Retinal pigment epithelial cell (primary cell): ENCODE data around the gene BICRAL.
A peak's percentile ranks its signal among the peaks of the same experiment; 100 is the strongest.

Experiments used
- DNase-seq: peaks from one replicate; pipeline ENCODE4 v3.0.0-alpha.2; 2010; ENCODE audit warnings: low read depth
- H3K4me3 ChIP-seq: 2 replicates; pipeline ENCODE4 v1.5.1; 2011; ENCODE audit warnings: mild to moderate bottlenecking, low read length, control low read depth, moderate library complexity
- TF ChIP-seq, protein P1 (sequence below): conservative IDR thresholded peaks from 2 replicates; pipeline ENCODE4 v1.5.1; 2011; ENCODE audit warnings: low read depth, low read length, control low read depth, inconsistent platforms

BICRAL gene

DNA sequence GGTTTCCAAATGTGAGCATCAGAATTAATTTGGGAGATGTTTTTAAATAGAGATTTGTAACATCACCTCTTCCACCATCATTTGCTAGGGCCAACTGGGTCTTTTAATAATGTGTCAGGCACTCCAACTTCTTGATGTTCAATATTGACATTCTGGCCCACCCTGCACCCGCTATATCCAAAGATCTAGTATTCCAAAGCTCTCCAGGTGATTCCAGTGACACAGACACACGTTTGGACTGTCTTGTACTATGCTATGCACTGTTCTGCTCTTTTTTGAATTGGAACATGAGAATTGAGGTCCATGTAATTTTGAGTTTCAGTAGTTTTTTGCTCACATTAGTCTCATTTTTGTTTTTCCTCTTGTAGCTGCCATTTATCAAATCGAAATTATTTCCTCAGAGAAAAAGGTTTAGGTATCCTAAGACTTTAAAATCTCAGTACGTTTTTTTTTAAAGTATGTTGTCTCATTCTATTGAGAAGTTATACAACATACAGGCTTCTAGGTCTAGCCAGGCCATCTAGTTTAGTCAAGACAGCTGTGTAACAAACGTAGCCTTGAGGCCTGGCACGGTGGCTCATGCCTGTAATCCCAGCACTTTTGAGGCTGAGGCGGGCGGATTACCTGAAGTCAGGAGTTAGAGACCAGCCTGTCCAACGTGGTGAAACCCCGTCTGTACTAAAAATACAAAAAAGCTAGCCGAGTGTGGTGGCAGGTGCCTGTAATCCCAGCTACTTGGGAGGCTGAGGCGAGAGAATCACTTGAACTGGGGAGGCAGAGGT lies 3.1 kb downstream of the BICRAL start:
- no peak for DNase-seq

DNA sequence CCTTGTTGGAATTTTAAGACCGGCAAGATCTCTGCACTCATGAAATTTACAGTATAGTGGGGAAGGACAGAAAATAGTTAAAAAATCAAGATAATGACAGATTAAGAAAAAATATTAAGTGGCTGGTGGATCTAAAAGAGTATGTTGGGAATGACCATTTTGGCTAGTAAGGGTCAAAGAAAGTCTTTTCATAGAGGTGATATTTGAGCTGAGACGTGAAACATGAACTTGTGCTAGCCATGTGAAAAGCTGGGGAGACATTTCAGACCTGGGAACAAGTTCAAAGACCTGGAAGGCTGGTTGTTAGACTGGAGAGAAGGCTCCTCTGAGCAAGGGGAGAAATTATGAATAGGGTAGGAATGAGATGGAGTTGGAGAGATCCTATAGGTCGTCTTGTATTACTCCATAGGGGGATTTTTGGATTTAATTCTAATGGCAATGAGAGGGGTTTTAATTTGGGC lies 4.7 kb downstream of the BICRAL start:
- DNase-seq, result no peak
- TF ChIP-seq, protein P1, sequence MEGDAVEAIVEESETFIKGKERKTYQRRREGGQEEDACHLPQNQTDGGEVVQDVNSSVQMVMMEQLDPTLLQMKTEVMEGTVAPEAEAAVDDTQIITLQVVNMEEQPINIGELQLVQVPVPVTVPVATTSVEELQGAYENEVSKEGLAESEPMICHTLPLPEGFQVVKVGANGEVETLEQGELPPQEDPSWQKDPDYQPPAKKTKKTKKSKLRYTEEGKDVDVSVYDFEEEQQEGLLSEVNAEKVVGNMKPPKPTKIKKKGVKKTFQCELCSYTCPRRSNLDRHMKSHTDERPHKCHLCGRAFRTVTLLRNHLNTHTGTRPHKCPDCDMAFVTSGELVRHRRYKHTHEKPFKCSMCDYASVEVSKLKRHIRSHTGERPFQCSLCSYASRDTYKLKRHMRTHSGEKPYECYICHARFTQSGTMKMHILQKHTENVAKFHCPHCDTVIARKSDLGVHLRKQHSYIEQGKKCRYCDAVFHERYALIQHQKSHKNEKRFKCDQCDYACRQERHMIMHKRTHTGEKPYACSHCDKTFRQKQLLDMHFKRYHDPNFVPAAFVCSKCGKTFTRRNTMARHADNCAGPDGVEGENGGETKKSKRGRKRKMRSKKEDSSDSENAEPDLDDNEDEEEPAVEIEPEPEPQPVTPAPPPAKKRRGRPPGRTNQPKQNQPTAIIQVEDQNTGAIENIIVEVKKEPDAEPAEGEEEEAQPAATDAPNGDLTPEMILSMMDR, result no peak
- H3K4me3 ChIP-seq, result no peak overlapping the region

More for the DNA sequence above, 3.1 kb downstream of the BICRAL start:
- peak overlapping the region; percentile 66 for H3K4me3 ChIP-seq
- TF ChIP-seq, protein P1, result no peak

DNA sequence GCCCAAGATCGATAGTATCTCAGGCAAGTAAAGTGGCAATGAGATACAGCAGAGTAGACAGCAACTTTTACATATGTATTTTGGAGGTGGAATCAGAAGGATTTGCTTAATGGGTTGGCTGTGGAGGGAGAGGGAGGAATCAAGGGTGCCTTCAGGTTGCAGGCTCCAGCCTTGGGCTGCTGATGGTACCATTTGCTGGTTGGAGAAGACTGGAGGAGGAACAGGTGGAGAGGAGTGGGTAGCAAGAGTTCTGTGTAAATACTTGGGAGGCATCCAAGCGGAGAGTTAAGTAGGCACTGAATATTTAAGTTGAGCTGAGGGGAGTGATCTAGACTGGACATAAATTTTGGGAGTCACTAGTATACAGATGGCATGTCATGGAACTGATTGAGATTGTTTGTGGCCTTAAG lies 5.2 kb downstream of the BICRAL start:
- no peak for DNase-seq
- no peak overlapping the region for H3K4me3 ChIP-seq
- TF ChIP-seq, protein P1, result no peak

DNA sequence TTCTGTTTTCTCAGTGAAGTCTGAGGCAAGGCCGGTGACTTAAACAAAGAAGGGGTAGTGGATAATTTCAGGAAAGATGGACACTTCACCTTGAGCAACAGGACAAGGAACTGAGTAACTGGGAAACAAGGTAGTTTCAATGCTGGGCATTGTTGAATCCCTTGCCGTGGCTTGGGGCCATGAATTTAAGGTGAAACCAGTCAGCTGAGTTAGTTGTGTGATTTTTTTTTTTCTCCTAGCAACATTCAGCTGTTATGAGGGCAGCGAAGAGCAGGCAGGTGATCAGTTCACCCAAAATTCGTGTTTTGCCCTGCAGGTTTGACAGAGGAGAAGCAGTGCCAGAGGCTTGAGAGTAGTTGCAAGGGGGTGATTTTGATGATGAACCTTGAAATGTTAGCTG lies 6.8 kb downstream of the BICRAL start:
- H3K4me3 ChIP-seq, result no peak overlapping the region
- DNase-seq, result no peak

DNA sequence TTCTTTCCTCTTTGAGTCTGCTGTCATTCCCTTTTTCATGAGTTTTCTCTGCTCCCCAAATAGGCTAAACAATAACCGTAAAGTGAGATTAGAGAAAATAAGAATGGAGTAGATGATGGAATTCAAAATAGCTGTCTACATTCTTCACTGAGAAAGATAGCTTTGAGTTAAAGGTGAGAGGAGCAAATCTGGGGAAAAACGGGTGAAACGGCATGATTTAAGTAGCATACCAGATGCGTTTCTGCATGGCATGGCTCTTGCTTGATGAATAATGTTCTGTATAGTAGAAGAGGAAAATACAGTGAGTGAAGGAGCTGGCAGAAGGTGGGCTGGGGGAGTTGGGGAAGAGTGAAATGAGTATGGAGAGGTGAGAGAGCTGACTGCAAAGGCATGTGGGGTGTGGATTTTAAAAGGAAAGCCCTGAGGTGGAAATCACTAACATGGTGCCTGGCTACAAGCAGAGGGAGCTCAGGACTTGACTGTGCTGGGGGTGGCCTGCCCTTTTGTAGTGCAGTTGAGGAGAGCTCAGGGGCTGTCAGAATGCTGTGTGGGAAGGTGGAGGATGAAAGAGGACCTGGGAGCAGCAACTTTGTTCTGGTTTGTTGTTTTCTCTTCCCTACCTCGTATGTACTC lies 8.8 kb downstream of the BICRAL start:
- TF ChIP-seq, protein P1, result no peak
- no peak overlapping the region for H3K4me3 ChIP-seq
- no peak for DNase-seq

More for the DNA sequence above, 6.8 kb downstream of the BICRAL start:
- TF ChIP-seq, protein P1, result no peak

DNA sequence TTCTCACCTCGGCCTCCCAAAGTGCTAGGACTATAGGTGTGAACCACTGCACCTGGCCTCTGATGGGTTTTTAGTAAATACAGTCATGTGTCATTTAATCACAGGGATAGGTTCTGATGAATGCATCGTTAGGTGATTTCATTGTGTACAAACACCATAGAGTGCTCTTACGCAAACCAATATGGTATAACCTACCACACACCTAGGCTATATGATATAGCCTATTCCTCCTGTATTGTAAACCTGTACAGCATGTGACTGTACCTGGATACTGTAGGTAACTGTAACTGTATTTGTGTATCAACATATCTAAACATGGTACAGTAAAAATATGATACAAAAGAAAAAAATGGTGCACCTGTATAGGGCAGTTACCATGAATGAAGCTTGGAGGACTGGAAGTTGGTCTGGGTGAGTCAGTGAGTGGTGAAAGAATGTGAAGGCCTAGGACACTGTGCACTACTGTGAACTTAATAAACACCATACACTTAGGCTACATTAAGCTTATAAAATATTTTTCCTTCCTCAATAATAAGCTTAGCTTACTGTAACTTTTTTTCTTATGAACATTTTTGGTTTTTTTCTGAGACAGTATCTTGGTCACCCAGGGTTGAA lies 10.0 kb downstream of the BICRAL start:
- TF ChIP-seq, protein P1, result no peak

DNA sequence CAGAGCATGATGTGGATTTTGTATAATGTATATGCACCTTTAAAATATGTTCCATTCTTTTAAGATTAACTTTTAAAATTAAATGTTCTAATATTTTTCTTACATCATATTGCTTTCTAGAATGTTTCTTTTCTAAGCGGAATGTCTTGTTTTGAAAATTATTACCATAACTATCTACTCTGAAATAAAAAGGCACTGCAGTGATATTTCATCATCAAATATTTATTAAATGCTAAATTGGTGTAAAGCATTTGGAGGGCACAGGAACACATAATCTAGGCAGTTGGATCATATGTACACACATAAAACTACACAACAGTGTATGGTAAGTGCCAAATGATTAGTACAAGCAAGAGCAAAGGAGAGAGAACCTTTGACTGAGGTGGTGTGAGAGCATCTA lies 13.8 kb downstream of the BICRAL start:
- TF ChIP-seq, protein P1, result no peak
- H3K4me3 ChIP-seq, result no peak overlapping the region
- DNase-seq, result no peak

More for the DNA sequence above, 10.0 kb downstream of the BICRAL start:
- no peak for DNase-seq
- no peak overlapping the region for H3K4me3 ChIP-seq
